ENCODE data around the gene LPP. TPM values are rescaled to one million over a fixed set of nuclear protein-coding genes. Genes with fewer than 3 reads are reported as not detected.

The LPP gene
- total and polyA plus RNA-seq, 9 of the 15 experiments (the other 6 are each of a cell fraction or from before 2014, with no cell fraction given): 0.07 to 0.18 TPM; not detected in 7

- intact Hi-C loops (cut with micrococcal nuclease) (no loop called here), in situ Hi-C loops (cut with MboI) (no loop called here)
- H3K4me3 ChIP-seq: no peak overlapping the region
- no peak for TF ChIP-seq ZNF274 (IDR thresholded peaks at IDR 0.05; ENCODE audit: borderline replicate concordance, low read depth, low read length)
- TF ChIP-seq ARID3B (CRISPR knock-in tag; IDR thresholded peaks at IDR 0.05; ENCODE audit: borderline replicate concordance): no peak
- no TSS peak for BruUV-seq (replicated peaks)
- H3K4me2 ChIP-seq (ENCODE audit: insufficient read depth, low read length): no peak overlapping the region
- no peaks in the 10 kb centered on the region for H3K79me2 ChIP-seq (ENCODE audit: control insufficient read depth, insufficient read depth, low read length)
- FAIRE-seq: no peak
- no peak overlapping the region for H2AFZ ChIP-seq (ENCODE audit: low read depth, low read length)
- H3K27ac ChIP-seq (ENCODE audit: extremely low read depth, low read depth, low read length): no peak overlapping the region
- DNase-seq (ENCODE audit: extremely low read depth in 1 of 4, low spot score in 3 of 4): no peak
- CTCF ChIA-PET (ENCODE audit: low intra/inter-chr PET ratio): no interaction called here
- H3K9ac ChIP-seq (ENCODE audit: insufficient read depth in 1 of 2, low read depth in 2 of 2, low read length in 2 of 2): no peak overlapping the region
- H4K20me1 ChIP-seq (replicated peaks; ENCODE audit: control insufficient read depth, insufficient read depth, low read length): no peaks in the 10 kb centered on the region
- H3K9me3 ChIP-seq (replicated peaks; ENCODE audit: control insufficient read depth, insufficient read depth, low read depth, low read length): no peaks in the 10 kb centered on the region
- no peaks in the 10 kb centered on the region for H3K36me3 ChIP-seq (ENCODE audit: control insufficient read depth, insufficient read depth, low read length)
- POLR2A ChIA-PET: no interaction called here
- H3K27me3 ChIP-seq (ENCODE audit: control insufficient read depth in 2 of 2, insufficient read depth in 2 of 2, low read length in 2 of 2): no peaks in the 10 kb centered on the region
- H3K4me1 ChIP-seq (replicated peaks in 1 of 2; ENCODE audit: control insufficient read depth in 2 of 2, insufficient read depth in 2 of 2, low read length in 2 of 2): no peaks in the 10 kb centered on the region
- ATAC-seq: no peak
- 0% methylated on average over 2 of the region's 2 CpGs for WGBS (ENCODE audit: insufficient coverage, low coverage, missing lambda C conversion rate)
- no peaks in the 10 kb centered on the region for H3K9me1 ChIP-seq (ENCODE audit: control insufficient read depth, insufficient read depth, low read length)
Measured at GRCh38 chr3:188814581-188814980, 660.6 kb downstream of the LPP start.

GRCh38 chr3:188817103-188817934 lies 663.4 kb downstream of the LPP start:
- Histone ChIP-seq H3K9me1 (ENCODE audit: control insufficient read depth, insufficient read depth, low read length) (no peaks in the 10 kb centered on the region), H3K27me3 (ENCODE audit: control insufficient read depth in 2 of 2, insufficient read depth in 2 of 2, low read length in 2 of 2) (no peaks in the 10 kb centered on the region), H3K9me3 (replicated peaks; ENCODE audit: control insufficient read depth, insufficient read depth, low read depth, low read length) (no peaks in the 10 kb centered on the region), H2AFZ (ENCODE audit: low read depth, low read length) (no peak overlapping the region), H3K4me3 (no peak overlapping the region), H3K36me3 (ENCODE audit: control insufficient read depth, insufficient read depth, low read length) (no peaks in the 10 kb centered on the region), H3K4me1 (replicated peaks in 1 of 2; ENCODE audit: control insufficient read depth in 2 of 2, insufficient read depth in 2 of 2, low read length in 2 of 2) (no peaks in the 10 kb centered on the region), H3K27ac (ENCODE audit: extremely low read depth, low read depth, low read length) (no peak overlapping the region), H3K79me2 (ENCODE audit: control insufficient read depth, insufficient read depth, low read length) (no peaks in the 10 kb centered on the region), H3K9ac (ENCODE audit: insufficient read depth in 1 of 2, low read depth in 2 of 2, low read length in 2 of 2) (no peak overlapping the region), H4K20me1 (replicated peaks; ENCODE audit: control insufficient read depth, insufficient read depth, low read length) (no peaks in the 10 kb centered on the region), H3K4me2 (ENCODE audit: insufficient read depth, low read length) (no peak overlapping the region)
- ATAC-seq: no peak
- BruUV-seq (replicated peaks): no TSS peak
- FAIRE-seq: no peak
- in situ Hi-C loops (cut with MboI): no loop called here
- ChIA-PET POLR2A (no interaction called here), CTCF (ENCODE audit: low intra/inter-chr PET ratio) (no interaction called here)
- 3% methylated on average over 7 of the region's 7 CpGs for WGBS (ENCODE audit: insufficient coverage, low coverage, missing lambda C conversion rate)
- DNase-seq (ENCODE audit: extremely low read depth in 1 of 4, low spot score in 3 of 4): no peak
- intact Hi-C loops (cut with micrococcal nuclease): no loop called here
- no peak for TF ChIP-seq EP300 (IDR thresholded peaks at IDR 0.05; ENCODE audit: low read length)
- TF ChIP-seq THRAP3 (IDR thresholded peaks at IDR 0.05; ENCODE audit: borderline replicate concordance): no peak
- no peak for TF ChIP-seq DEAF1 (CRISPR knock-in tag; IDR thresholded peaks at IDR 0.05)
- no peak for TF ChIP-seq ZNF583 (CRISPR knock-in tag; IDR thresholded peaks at IDR 0.05)
- TF ChIP-seq ZSCAN29 (IDR thresholded peaks at IDR 0.05): no peak
- no peak for TF ChIP-seq TAF9B (IDR thresholded peaks at IDR 0.05; ENCODE audit: partially characterized antibody)
- no peak for TF ChIP-seq ZNF324 (CRISPR knock-in tag; IDR thresholded peaks at IDR 0.05)
- TF ChIP-seq RB1 (IDR thresholded peaks at IDR 0.05; ENCODE audit: low read depth): no peak
- no peak for TF ChIP-seq KLF10 (CRISPR knock-in tag; IDR thresholded peaks at IDR 0.05)
- TF ChIP-seq SMARCE1 (IDR thresholded peaks at IDR 0.05): no peak
- no peak for TF ChIP-seq MAFK (IDR thresholded peaks at IDR 0.05; ENCODE audit: low read length)
- no peak for TF ChIP-seq DPF2 (IDR thresholded peaks at IDR 0.05)

Data from K562 (cell line).